Urothelium cell line (cell line): ENCODE data around the gene HOXA3.

Source experiments
- DNase-seq: peaks from one replicate; pipeline ENCODE4 v3.0.0; 2011; ENCODE audit warnings: low spot score, mixed read lengths
- FAIRE-seq: peaks from 2 replicates; lab custom pipeline; 2011; peaks lifted over from hg19 to GRCh38; lab: Jason Lieb, UNC

The HOXA3 gene

DNA sequence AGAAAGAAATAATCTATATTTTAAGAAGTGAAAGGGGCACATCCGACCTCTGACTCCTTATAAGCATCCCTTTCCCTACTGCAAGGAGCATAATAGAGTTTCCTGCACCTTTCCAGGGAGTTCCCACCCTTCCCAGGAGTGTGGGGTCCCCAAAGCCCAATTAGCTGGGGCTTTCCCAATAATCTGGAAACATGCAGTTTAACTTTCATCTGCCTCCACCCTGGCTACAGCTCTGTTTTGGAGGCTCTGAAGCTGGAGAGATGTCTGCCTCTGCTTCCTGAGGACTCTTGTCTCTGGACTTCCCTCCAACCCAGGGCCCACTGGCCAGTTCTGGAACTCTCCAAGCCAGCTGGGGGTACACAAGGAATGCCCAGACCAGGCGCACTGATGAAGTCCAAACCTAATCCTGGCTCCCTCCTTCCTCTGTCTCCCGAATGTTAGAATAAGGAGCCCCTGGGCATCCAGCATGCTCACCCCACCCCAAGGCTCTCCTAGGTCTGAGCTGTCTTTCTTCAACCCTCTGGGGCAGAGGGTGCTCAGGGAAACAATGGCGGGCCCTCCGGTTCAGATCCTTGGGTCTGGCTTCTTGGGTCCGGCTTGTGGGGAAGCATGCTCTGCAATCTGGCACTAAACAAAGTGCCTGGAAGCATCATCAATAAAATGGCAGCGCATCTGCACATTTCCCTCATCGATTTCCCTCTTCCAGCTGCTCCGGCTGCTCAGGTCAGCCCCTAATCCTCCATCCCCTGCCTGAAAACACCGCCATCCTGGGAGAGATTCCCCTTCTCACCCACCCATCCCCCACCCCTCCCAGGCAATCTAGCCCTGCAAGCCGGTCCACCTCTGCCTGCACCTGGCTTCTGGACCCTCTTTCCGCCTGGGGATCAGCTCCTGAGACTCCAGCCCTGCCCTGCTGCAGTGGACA, 35.2 kb downstream of the HOXA3 start:
- DNase-seq (no peak), FAIRE-seq (no peak)

DNA sequence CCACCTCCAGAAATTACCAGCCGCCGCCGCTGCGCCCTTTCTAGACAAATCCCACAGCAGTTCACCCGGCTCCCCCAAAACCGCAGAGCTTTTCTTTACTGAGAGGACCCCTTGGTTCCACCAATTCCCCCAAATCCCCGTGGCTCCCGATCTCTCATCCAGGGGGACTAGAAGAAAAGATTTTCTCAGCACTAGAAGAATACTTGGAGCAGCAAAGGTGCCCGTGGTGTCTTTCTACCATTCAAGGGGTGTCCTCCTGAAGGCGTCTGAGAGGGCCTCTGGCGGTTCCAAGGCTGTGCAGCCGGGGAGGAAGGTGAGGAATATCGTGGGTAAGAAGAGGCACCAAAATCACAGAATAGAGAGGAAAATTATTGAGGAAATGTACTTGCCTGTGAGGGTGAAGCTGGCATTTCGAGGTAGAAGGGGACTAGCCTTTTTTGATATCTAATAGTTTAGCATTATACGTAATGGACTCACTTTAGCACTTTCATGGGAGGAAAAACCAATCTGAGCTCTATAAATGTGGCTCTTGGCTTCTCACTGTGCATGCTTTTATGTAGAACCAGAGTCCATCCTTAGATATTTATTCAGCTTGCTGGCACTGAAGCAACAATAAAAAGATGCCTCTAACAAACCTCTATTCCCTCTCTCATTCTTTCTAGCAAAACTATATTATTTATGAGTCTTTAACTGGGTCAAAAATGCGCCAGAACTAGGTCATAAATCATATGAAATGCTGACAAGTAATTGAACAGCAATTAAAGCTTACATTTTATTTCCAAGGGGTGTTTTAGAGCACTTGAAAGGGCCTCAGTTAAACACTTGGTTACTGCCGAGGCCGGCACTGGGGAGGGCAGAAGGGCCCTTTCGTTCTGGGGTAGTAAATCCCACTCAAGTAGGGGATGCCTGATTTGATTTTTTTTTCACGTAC, 36.1 kb downstream of the HOXA3 start:
- no peak for FAIRE-seq
- DNase-seq, result no peak

- FAIRE-seq (peak; percentile 42), DNase-seq (peak; percentile 81)
These were observed 37.0 kb downstream of the HOXA3 start for GRCh38 chr7:27115221-27116026.

- no peak for DNase-seq
- FAIRE-seq, result no peak
These were observed 37.5 kb downstream of the HOXA3 start for GRCh38 chr7:27114881-27115220.

DNA sequence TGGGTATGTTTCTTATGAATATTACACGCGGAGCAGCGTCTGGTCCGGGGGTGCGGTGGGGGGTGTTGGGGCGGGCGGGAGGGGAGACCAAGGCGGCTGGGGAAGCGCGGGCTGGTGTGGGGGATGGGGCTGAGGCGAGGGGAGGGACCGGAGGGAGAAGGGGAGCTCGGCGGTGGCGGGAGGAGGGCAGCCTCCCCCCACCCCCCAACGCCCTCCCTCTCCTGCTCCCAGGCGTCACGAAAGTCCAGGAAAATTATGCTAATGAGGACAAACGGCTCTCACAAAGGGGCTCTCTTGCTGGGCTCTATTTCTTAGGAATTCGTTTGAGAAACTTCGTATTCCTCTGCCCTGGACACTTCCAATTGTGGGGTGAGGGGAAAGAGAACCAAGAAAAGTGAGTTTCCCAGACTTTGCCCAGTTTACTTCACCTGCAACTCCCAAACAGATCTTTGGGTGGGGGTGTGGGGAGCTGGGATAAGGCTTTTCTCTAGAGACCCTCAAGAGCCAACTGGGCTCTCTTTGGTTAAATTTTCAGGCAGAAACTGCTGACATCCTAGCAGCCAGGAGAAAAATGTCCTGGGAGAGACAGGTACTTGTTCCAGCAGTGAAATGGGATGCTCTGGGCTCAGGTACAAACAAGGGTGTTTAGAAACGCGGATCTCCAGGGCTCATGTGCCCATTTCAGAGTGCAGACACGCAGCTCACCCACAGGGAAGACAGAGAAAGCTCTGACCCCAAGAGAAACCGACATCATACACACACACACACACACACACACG, 38.2 kb downstream of the HOXA3 start:
- DNase-seq (peak; percentile 70), FAIRE-seq (peak; percentile 32)

DNA sequence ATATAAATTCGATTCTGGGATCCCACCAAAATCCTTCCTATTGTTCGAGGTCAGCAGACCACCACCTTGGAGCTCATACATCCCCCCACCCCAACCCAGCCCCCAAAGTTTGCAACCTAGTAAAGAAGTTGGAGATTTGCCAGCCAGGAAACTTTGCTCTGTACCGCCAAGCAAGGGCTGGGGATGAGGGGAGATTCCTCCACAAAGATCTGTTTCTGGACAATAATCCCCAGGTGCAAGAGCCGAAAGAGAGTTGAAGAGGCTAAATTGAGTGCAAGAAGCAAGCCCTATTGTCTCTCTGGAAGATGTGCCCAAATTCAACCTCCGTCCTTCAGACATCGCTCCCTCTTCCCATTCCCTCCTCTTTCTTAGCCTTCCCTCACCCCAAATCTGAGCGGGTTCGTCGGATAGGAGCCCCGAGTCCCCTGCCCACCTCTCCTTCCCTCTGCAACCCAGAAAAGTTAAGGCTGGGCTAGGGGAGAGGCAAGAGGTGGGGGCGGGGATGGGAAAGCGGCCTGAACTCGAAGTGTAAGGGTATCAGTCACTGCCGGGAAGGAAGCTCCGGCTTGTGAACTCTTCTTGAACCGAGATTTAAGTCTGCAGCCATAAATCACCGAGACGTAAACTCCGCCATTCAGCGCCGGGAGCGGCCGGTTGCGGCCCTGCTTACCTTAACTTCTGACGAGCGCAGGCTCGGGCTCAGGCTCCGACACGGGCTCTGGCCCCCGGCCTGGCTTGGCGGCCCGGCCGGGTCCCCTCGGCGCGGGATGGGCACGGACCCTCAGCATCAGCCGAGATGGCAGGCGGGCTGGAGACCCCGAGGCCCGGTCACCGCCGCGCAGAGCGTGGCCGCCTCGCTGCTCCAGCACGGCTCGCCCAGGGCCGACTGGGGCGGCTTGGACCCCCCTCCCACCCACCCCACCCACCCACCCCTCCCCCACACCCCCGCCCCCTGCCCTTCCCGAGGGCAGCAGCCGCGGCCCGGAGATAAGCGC, 39.1 kb downstream of the HOXA3 start:
- FAIRE-seq (peak; percentile 78), DNase-seq (peak; percentile 73)

- no peak for DNase-seq
- no peak for FAIRE-seq
These were observed 40.0 kb downstream of the HOXA3 start for GRCh38 chr7:27112361-27112760.

GRCh38 chr7:27111751-27112277, 40.6 kb downstream of the HOXA3 start:
- DNase-seq, result no peak
- FAIRE-seq, result no peak

- DNase-seq, result peak; percentile 33
- FAIRE-seq, result peak; percentile 13
These were observed 41.2 kb downstream of the HOXA3 start for GRCh38 chr7:27111042-27111750.

DNA sequence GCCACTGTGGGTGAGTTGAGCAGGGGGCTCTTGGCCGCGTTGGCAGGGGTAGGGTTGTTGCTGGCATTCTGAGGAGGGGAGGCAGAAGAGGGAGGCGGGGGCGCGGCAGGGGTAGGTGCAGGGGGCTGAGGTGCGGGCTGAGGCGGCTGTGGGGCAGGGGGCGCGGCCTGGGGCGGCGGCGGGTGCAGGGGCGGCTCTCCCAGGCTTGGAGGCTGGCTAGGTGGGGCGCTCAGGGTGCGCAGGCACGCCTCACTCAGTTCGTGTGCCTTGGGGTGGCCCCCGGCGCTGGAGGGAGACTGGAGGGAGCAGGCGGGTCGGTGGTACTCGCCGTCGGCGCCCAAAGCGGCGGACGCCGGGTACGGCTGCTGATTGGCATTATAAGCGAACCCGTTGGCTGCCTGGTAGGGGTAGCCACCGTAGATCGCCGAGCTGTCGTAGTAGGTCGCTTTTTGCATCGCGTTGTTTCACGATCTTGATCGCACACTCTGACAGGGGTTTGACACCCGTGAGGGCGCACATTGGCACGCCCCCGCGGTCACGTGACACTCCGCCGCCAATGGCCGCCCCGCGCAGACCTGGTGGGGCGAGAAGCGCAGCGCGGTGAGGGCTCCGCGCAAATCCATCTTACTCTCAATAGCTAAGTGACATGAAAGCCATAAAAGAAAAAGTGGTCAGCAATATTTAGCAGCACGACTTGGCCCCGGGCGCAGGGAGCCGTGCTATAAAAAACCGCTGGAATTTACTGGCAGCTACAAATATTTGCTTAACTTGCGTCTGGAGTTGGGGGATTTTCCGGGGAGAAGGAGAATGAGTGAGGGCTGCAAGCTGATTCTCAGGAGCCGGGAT, 42.0 kb downstream of the HOXA3 start:
- peak; percentile 93 for DNase-seq

DNA sequence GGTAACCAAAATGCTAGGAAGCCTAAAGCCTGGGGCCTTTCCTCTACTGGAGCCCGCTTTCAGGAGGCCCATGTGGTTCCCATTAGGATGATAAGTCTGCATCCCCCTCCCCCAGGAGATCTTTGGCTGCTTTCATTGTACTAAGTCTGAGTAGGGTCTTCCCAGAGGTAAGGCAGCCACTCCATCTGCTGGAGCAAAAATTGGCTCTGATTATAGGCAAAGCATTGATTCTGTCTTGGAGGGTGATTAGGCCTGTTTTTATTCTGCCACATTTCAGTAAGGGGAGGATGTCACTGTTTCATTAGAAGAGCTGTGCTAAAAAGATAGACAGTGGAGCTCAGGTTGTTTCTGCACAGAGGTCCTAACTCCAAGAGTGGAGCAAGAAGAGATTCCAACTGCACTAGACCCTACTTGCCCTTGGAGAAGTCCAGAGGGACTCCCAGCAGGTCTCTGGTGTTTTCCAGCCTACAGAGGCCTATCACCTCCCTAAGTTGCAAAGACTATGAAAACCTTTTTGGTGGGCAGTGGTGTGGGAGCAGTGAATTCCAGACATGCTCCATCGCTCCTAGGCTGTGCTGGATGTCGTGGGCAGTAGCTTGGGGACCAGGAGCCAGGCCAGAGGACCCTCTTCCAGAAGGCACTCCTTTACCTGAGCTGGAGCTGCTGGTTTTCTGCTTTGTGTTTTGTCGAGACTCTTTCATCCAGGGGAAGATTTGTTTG, 42.8 kb downstream of the HOXA3 start:
- FAIRE-seq (no peak), DNase-seq (no peak)

More for the DNA sequence above, 42.0 kb downstream of the HOXA3 start:
- peak; percentile 93 for FAIRE-seq

GRCh38 chr7:27108390-27109127, 43.8 kb downstream of the HOXA3 start:
- no peak for FAIRE-seq
- no peak for DNase-seq

- DNase-seq, result no peak
These were observed 44.7 kb downstream of the HOXA3 start for GRCh38 chr7:27107391-27108381.

DNA sequence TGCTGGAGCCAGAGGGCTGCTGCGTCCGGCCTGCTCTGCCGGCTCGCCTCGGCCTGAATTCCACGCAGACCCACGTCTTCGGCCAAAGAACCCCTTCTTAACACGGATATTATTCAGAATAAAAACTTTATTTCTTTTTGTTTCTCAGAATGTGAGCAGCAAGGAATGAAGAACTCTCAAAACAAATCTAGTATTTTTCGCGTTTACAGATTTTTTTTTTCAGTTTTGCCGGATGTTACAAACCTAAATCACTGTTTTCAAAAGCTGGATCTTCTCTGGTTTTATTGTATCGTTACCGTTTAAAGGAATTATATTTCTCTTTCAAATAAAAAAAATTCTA, 45.5 kb downstream of the HOXA3 start:
- DNase-seq (no peak), FAIRE-seq (no peak)

More at GRCh38 chr7:27107391-27108381, 44.7 kb downstream of the HOXA3 start:
- no peak for FAIRE-seq
